NK-92 (cell line): ENCODE measurements around the gene CA6.
"Not testable (repeated sequence)": the region's sequence is repeated elsewhere in the genome, so short reads cannot be mapped to it uniquely, and the experiment has no call there.

Source experiments
- DNase-seq: peaks from one replicate; lab custom pipeline; 2025; ENCODE audit not compliant: unreplicated experiment; lab: John Stamatoyannopoulos, UW

Gene CA6

DNA sequence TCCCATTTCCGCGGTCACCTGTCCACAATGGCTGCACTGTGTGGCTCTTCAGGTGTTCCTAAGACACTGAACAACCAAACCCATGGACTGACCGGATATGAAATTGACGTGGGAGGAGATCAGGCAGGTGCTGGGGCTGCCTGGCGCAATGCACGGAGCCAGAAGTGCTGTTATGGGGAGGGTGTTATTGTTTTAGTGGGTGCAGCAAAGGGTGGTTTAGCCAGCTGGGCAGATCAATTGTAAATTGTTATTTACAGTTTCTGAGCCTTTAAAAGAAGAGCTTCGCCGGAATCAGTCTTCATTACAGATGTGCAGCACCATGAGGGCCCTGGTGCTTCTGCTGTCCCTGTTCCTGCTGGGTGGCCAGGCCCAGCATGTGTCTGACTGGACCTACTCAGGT is at the start of gene CA6:
TSS of gene CA6 (plus strand) at position 301 of the 400 bp plus-strand sequence. CDS start at position 320, 19 bp downstream.
- DNase-seq: no peak

DNA sequence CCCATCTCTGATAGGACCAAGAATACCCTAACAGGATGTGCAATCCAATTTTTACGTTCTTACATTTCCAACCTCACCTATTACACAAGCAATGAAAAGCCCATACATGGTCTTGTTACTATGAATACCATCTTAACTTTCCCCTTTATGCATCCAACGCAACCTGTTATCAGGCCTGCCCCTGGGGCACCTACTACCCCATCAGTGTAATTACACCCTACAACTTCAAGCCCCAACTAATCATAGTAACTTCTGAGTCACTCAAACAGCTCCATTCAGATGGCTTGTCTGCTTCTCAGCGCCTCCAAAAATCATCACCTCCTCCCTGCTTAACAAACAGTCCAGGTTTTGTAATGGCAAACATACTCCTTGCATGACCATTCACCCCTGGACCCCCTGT is 48.9 kb upstream of the CA6 start:
- DNase-seq: not testable (repeated sequence)

DNA sequence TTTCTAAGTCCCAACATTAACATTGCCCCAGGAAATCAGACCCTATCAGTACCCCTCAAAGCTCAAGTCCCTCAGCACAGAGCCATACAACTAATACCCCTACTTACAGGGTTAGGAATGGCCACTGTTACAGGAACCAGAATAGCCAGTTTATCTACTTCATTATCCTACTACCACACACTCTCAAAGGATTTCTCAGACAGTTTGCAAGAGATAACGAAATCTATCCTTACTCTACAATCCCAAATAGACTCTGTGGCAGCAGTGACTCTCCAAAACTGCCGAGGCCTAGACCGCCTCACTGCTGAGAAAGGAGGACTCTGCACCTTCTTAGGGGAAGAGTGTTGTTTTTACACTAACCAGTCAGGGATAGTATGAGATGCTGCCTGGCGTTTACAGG is 48.2 kb upstream of the CA6 start:
- DNase-seq: not testable (repeated sequence)

- not testable (repeated sequence) for DNase-seq
Measured at GRCh38 chr1:8898418-8898817, 47.2 kb upstream of the CA6 start.

GRCh38 chr1:8899046-8899445 is 46.6 kb upstream of the CA6 start:
- DNase-seq: no peak

GRCh38 chr1:8900684-8901083 is 45.0 kb upstream of the CA6 start:
- DNase-seq: not testable (repeated sequence)

GRCh38 chr1:8902765-8903164 is 42.9 kb upstream of the CA6 start:
- DNase-seq: no peak

DNA sequence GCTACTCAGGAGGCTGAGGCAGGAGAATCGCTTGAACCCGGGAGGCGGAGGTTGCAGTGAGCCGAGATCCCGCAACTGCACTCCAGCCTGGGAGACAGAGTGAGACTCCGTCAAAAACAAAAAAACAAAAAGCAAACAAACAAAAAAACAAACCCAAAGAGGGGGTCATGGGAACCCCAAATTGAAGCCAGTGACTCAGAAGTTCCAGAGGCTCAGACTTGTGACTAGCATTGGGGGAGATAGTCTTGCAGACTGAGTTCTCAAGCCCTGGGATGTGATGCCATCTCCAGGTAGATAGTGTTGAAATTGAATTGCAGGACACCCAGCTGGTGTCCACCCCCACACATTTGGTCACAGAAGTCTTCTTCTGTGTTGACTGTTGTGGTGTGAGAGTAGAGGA is 42.3 kb upstream of the CA6 start:
- DNase-seq: no peak

- DNase-seq: no peak
Measured at GRCh38 chr1:8903908-8904650, 41.6 kb upstream of the CA6 start.

- no peak for DNase-seq
Measured at GRCh38 chr1:8905582-8906191, 40.0 kb upstream of the CA6 start.

GRCh38 chr1:8908388-8909151 is 37.1 kb upstream of the CA6 start:
- no peak for DNase-seq

- no peak for DNase-seq
Measured at GRCh38 chr1:8910331-8910730, 35.3 kb upstream of the CA6 start.

- no peak for DNase-seq
Measured at GRCh38 chr1:8910914-8911313, 34.8 kb upstream of the CA6 start.

DNA sequence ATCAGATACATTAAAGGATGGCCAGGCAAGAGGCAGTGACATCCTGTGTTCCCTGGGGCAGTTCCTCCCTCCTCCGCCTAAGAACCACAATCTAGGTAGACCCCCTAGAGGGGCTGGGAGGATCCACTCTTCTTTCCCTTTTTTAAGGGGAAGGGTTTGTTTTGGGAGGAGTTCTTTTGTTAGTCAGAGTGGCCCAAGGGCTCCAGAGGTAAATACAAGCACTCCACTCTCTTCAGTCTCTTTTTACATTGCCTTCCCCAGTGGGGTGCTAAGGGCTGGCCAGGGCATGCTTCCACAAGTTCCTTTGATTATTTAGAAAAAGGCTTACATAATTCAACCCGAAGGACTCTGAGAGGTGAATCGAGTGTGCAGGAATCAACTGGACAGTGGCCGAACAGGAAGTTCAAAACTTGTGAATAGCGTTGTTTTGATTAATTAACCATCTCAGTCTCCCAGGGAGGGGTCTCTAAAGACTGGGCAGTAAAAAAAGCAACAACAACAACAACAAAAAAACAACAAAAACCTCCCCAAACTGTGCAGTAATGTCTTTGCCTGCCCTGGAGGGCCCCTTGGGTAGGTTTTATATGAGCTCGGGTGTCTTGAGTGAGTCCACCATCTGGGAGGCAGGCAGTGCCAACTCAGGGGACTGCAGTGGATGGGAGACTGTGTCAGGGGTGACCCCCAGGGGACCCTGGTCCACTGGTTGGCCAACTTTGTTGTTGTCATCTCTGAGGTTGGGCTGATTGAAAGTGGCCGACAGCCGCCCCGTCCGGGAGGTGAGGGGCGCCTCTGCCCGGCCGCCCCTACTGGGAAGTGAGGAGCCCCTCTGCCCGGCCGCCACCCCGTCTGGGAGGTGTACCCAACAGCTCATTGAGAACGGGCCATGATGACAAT is 34.0 kb upstream of the CA6 start:
- DNase-seq: no peak

GRCh38 chr1:8913457-8913856 is 32.2 kb upstream of the CA6 start:
- DNase-seq: no peak

DNA sequence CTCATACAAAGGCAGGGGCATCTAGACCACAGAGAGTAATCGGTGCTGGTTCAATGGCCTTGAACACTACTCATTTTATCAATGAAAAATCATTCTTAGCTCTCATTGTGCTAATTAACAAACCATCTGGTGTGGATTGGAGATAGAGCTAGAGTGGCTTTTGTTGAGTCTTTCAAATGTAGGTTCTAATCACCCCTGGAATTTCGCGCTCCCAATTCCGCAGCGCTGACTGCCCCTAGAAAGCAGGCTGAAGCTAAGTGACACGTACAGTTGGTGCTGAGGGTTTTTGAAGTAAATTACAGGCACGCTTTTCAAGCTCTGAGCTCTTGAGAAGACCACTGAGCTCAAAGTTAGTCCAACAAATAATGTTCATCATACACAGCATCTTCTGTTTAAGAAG is 31.2 kb upstream of the CA6 start:
- DNase-seq: no peak

DNA sequence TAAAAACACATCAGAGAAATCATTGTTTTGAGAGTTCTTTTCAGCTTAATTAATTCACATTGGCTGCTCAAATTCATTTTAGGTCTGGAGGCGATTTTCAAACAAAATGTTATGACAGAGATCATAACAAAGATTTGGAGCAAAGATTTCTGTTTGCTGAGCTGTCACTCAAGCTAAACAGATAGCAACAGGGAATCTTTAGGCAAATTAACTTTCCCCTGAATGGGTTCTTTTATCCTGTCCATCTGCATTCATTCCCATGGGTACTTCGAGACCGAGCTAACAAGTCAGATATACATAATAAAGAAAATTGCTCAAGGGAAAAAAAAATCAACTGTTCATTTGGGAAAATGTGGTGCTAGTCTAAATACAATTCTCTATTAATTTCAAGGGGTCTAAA is 30.2 kb upstream of the CA6 start:
- DNase-seq: no peak

- DNase-seq: not testable (repeated sequence)
Measured at GRCh38 chr1:8917536-8917935, 28.1 kb upstream of the CA6 start.

DNA sequence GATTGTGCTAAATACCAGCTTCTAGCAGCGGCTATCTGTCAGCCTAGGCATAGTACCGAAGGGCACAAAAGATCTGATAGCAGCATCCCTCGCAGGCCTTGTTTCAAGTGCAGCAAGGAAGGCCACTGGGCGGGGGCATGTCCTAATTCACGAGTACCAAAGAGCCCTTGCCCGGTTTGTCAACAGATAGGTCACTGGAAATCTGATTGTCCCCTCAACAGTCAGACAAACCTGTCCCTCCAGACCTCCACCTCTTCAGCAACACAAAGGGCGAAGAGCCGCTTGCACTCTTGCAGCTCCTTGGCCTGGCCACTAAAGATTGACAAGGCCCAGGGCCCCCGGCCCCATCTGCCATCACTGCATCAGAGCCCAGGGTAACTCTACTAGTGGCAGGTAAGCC is 22.7 kb upstream of the CA6 start:
- DNase-seq: no peak

DNA sequence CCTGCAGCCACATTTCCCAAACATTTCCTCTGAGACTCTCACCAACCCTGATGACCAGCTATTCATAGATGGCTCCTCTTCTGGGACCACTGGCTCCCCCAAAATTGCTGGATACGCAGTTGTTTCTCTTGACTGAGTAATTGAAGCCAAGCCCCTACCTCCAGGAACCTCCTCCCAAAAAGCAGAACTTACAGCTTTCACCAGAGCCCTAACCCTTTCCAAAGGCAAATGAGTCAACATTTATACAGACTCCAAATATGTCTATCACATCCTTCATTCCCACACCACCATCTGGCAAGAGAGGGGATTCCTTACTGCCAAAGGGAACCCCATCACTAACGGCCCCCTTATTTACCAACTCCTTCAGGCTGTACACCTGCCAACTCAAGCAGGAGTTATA is 20.3 kb upstream of the CA6 start:
- no peak for DNase-seq

DNA sequence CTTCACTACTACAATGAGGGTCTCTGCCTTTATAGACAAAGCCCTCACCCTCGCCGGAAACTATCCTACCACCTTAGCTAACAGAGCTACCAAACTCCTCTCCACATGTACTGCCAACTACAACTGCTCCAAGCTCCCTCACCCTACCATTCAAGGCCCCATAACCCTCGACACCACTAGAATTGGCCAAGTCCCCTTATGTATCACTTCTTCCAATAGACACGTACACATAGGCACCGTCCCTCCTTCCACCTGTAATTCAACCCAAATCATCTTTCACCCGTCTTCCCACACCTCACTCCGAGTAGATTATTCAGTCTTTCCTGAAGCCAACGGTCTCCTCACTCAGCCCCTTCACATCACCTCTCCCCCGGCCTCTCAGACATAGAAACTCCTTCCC is 19.7 kb upstream of the CA6 start:
- DNase-seq: no peak
